IPS-18c (cell line): Measurements from ENCODE around the gene MICAL3.

Experiments
- H3K4me3 ChIP-seq: 2 replicates; pipeline ENCODE4 v1.7.0; 2013; ENCODE audit warnings: low read depth, mild to moderate bottlenecking, low read length, moderate library complexity; ENCODE audit not compliant: insufficient read depth
- H3K9me3 ChIP-seq: one replicate; pipeline ENCODE4 v1.6.1; 2013; ENCODE audit warnings: mild to moderate bottlenecking, low read length, moderate library complexity; ENCODE audit not compliant: control insufficient read depth, insufficient read depth

MICAL3 gene

GRCh38 chr22:17955590-17956379 lies 68.6 kb downstream of the MICAL3 start:
- H3K9me3 ChIP-seq = peaks cover 3% of the 10 kb centered on the region
- H3K4me3 ChIP-seq = no peak overlapping the region

DNA sequence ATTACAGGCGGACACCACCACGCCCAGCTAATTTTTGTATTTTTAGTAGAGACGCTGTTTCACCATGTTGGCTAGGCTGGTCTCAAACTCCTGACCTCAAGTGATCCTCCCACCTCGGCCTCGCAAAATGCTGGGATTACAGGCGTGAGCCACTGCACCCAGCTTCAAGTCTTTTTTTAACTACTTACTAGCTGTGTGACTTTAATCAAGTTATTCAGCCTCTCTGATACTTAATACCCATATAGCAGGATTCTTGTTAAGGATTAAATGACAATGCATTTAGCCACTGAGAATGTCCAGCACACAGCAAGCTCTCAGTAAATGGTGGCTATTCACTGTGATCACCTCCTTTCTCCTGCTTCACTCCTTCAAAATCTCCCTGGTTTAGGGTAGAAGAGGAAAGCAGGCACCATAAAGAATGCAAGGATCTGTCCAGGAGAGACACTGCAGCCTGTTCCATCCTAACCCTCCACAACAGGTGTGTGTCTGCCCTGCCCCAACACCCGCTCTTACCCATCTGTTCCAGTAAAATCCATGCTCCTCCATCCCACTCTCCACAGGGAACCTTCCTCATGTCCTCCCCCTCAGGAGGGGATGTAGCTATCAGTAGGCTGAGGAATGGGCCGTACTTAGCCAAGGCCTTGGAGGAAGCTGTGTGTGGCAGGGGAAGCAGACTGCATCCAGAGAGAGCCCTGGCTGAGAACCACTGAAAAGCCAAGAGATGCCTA lies 69.3 kb downstream of the MICAL3 start:
- H3K4me3 ChIP-seq = no peak overlapping the region

GRCh38 chr22:17954200-17954859 lies 70.0 kb downstream of the MICAL3 start:
- Histone ChIP-seq H3K9me3 (peaks cover 3% of the 10 kb centered on the region), H3K4me3 (no peak overlapping the region)

More for the DNA sequence above, 69.3 kb downstream of the MICAL3 start:
- peaks cover 3% of the 10 kb centered on the region for H3K9me3 ChIP-seq

- H3K9me3 ChIP-seq = peaks cover 3% of the 10 kb centered on the region
- H3K4me3 ChIP-seq = no peak overlapping the region
Observed at GRCh38 chr22:17953147-17953546, 71.2 kb downstream of the MICAL3 start.

DNA sequence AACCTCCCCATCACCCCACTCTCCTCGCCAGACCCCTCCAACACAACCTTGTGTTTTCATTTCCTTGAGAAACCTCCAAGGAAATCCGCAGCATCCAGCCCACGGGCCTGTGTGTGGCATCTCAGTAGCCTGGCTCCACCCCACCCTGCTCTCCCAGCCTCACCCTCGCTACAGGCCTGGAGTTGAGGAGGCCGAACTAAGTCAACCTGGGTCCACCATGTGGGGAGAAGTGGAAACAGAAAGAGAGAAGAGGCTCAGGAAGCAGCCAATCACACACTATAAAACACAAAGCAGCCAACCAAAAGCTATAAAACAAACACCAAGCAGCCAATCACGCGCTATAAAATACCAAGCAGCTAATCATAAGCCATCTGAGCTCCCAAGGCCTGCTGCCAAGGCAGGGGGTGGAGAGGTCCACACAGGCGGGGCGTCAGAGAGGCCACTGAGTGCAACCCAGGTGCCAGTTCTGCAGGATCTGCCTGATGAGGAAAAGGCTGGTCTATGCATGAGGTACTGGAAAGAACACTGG lies 72.0 kb downstream of the MICAL3 start:
- Histone ChIP-seq H3K4me3 (no peak overlapping the region), H3K9me3 (peaks cover 3% of the 10 kb centered on the region)

DNA sequence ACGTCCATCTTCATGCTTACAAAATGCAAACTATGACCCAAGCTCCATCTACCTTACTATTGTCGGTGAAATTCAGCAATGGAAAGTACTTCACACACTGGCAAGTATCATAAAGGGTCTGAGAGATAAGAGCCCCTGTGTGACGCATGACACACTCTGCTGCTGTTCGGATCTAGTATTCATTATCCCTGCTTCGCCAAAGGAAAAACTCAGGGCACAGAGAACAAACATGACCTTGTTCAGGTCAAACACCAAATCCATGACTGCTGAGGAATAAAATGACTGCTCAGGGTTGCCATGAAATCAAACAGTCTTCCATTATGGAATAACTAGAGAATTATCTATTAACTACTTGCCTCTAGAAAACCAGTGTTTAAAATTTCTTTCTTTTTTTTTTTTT lies 73.0 kb downstream of the MICAL3 start:
- Histone ChIP-seq H3K9me3 (peaks cover 3% of the 10 kb centered on the region), H3K4me3 (no peak overlapping the region)

DNA sequence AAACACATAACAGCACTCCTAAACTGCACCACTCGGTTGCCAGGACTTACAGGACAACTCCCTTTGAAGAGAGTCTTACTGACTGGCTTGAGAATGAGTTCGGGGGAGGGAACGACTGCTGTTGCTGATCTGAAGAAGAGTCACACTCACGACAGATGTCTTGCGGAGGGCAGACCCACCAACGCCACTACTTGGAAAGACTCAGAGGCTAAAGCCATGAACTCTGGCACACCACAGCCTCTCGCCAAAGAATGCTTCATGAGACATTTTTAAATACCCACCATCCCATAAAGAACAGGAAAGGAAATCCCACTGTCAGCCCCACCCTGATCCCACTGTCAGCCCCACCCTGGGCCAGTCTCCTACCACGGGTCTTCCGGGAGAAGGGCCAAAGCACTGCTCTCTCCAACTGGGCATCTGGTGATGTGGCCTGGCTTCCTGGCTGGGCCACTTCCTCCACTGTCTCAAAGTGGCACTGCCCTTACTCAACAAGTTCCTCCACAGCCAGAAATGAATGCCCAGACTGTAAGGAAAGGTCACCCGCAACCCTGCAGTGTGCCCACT lies 73.6 kb downstream of the MICAL3 start:
- peaks cover 3% of the 10 kb centered on the region for H3K9me3 ChIP-seq
- H3K4me3 ChIP-seq = no peak overlapping the region

- H3K4me3 ChIP-seq = no peak overlapping the region
- H3K9me3 ChIP-seq = peaks cover 3% of the 10 kb centered on the region
Observed at GRCh38 chr22:17949642-17950473, 74.5 kb downstream of the MICAL3 start.

DNA sequence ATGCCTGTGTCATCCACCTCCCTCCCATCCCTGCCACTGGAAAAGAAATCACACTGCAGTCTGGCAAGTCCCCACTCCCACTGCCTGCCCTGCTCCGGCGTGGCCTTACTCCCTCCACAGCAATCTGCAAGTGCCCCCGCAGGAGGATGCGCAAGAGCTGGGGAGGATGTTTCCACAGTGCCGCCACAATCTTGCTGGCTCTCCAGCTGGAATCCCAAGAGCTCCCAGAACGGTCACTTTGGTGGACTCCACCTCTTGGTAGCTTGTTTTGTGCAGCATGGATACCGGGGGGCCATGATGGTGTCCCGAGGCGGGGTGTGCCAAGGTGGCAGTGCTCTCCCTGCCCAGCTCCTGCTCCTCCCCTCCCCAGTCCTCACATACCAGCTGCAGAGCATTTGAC lies 76.3 kb downstream of the MICAL3 start:
- no peak overlapping the region for H3K4me3 ChIP-seq
- no peaks in the 10 kb centered on the region for H3K9me3 ChIP-seq

DNA sequence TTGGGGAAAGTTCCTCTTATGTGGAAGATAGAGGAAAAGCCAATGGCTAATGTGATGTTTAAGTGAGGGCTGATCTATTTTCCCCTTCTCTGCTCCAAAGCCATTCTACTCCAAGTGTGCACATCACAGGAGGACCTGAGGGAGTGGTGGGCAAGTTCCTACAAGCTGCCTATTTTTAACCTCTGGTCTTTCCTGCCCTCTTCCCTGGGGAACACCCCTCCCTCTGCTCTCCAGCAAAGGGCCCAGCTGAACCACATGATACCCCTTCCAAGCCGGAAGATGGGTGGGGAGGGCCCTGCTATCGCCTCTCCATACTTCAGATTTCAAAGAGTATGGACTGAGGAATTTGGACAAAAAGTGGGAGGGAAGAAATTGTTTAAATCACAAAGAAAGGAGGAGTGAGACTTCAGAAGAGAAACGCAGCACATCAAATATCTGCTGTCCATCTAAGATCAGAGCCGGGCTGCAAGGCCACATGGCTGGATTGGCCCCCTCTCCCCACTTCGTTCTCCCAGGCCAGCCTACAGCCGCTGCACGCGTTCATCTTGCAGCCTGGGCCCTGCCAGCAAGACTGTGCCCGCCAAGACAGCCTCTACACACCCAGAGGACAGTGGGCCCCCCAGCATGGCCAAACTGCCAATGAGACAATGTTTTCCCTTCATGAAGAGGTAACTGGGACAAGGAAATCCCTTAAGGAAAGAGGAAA lies 77.5 kb downstream of the MICAL3 start:
- Histone ChIP-seq H3K4me3 (no peak overlapping the region), H3K9me3 (no peaks in the 10 kb centered on the region)

DNA sequence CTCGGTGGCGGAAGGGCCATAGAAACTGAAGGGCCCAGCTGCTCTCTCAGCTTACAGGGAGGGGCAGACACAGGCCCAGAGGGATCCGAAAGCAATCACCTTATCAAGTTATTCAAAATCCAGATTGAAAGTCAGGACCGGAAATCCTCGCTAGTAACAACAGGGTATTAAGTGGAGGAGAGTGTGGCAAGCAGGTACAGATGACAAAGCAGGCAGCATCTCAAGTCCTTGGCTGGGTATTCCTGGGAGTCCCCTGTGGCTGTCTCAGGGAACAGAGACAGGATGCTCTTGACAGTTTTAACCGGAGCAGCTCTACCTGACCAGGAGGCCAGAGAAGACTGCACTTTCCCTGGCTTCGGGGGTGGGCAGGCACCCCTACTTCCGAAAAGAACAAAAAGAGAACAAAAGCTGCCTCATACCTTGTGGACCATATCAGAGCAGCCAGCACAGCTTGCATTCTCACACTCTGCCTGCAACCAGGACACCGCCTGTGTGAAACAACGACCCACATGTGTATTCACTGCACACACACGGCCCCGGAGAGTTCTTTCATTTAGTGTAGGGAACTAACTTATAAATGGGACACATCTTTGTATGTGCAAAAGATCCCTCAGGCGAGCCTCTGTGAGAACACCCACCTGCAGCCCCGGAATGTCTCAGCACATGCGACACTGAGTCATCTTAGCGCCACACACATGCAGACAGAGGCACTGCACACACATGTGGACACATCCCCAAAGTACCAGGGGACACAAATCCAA lies 78.3 kb downstream of the MICAL3 start:
- Histone ChIP-seq H3K9me3 (no peaks in the 10 kb centered on the region), H3K4me3 (no peak overlapping the region)

GRCh38 chr22:17945156-17945887 lies 79.0 kb downstream of the MICAL3 start:
- no peak overlapping the region for H3K4me3 ChIP-seq
- no peaks in the 10 kb centered on the region for H3K9me3 ChIP-seq

DNA sequence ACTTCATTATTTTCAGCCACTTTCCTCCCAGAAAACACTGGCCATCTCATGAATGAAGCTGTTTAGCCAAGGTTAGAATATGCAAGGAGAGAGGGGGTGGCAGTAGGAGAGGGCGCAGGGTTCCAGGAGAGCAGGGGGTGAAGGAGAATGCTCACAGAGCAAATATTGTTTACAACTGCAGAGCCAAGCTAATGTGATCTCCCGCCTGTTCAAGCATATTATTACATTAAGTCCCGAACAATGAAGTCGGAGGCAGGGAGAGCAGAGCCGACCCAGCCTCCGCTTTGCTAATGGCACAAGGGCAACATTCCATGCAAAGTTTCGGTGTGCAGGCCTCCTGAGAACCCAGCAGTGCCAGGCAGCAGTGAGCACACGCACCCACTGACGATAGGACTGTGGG lies 80.1 kb downstream of the MICAL3 start:
- no peak overlapping the region for H3K4me3 ChIP-seq
- H3K9me3 ChIP-seq = no peaks in the 10 kb centered on the region

- H3K9me3 ChIP-seq = no peaks in the 10 kb centered on the region
- H3K4me3 ChIP-seq = no peak overlapping the region
Observed at GRCh38 chr22:17943533-17944249, 80.7 kb downstream of the MICAL3 start.
